MM.1S (cell line): ENCODE results near the gene APOM.

Source experiments
- DNase-seq: peaks from one replicate; pipeline ENCODE4 v3.0.0-alpha.2; 2015
- H2AFZ ChIP-seq: fragments of 300-600 bp; sonication (generic); 2 replicates; pipeline ENCODE4 v1.6.0; 2016; ENCODE audit warnings: antibody characterized with exemption, low read length
- H3F3A ChIP-seq: fragments of 300-600 bp; sonication (generic); 2 replicates; pipeline ENCODE4 v1.6.1; 2016; ENCODE audit warnings: mild to moderate bottlenecking, antibody characterized with exemption, low read length, moderate library complexity, mixed read lengths; ENCODE audit not compliant: insufficient read depth
- H3K27ac ChIP-seq: fragments of 300-600 bp; sonication (generic); 2 replicates; pipeline ENCODE4 v1.5.1; 2016; ENCODE audit warnings: mild to moderate bottlenecking, low read length
- H3K27me3 ChIP-seq: fragments of 300-600 bp; sonication (generic); replicated peaks from 2 replicates; pipeline ENCODE4 v1.6.0; 2016; ENCODE audit warnings: low read length; ENCODE audit not compliant: insufficient read depth
- H3K36me3 ChIP-seq: fragments of 300-600 bp; sonication (generic); replicated peaks from 2 replicates; pipeline ENCODE4 v1.6.1; 2016; ENCODE audit warnings: mild to moderate bottlenecking, low read length, mixed read lengths; ENCODE audit not compliant: insufficient read depth
- H3K4me1 ChIP-seq: fragments of 300-600 bp; sonication (generic); 2 replicates; pipeline ENCODE4 v1.6.1; 2016; ENCODE audit warnings: low read length, mixed read lengths
- H3K4me2 ChIP-seq: fragments of 300-600 bp; sonication (generic); 2 replicates; pipeline ENCODE4 v1.6.0; 2016; ENCODE audit warnings: low read depth, low read length
- H3K4me3 ChIP-seq: fragments of 300-600 bp; sonication (generic); 2 replicates; pipeline ENCODE4 v1.5.1; 2016; ENCODE audit warnings: low read length, mixed read lengths
- H3K79me2 ChIP-seq: fragments of 300-600 bp; sonication (generic); 2 replicates; pipeline ENCODE4 v1.6.1; 2016; ENCODE audit warnings: mixed run types, low read length, mixed read lengths
- H3K9ac ChIP-seq: fragments of 300-600 bp; sonication (generic); 2 replicates; pipeline ENCODE4 v1.6.1; 2016; ENCODE audit warnings: low read length, mixed read lengths
- H3K9me2 ChIP-seq: fragments of 300-600 bp; sonication (generic); replicated peaks from 2 replicates; pipeline ENCODE4 v1.6.1; 2016; ENCODE audit warnings: mild to moderate bottlenecking, low read length, mixed read lengths; ENCODE audit not compliant: insufficient read depth
- H3K9me3 ChIP-seq: fragments of 300-600 bp; sonication (generic); replicated peaks from 2 replicates; pipeline ENCODE4 v1.6.1; 2016; ENCODE audit warnings: mild to moderate bottlenecking, low read length, mixed read lengths; ENCODE audit not compliant: insufficient read depth
- H4K20me1 ChIP-seq: fragments of 300-600 bp; sonication (generic); 2 replicates; pipeline ENCODE4 v1.6.1; 2016; ENCODE audit warnings: mild to moderate bottlenecking, low read length, moderate library complexity, mixed read lengths; ENCODE audit not compliant: insufficient read depth
- EZH2 ChIP-seq: fragments of 300-600 bp; sonication (generic); optimal IDR thresholded peaks from 2 replicates; pipeline ENCODE3; 2017; ENCODE audit warnings: low read depth, mild to moderate bottlenecking, antibody characterized with exemption, low read length, mixed read lengths
- EZH2phosphoT487 ChIP-seq: fragments of 300-600 bp; sonication (generic); IDR thresholded peaks from 2 replicates; pipeline ENCODE4 v1.6.1; 2018; ENCODE audit warnings: antibody characterized with exemption, low read length
- TF ChIP-seq, protein P1 (sequence below): fragments of 300-600 bp; sonication (generic); IDR thresholded peaks from 2 replicates; pipeline ENCODE4 v1.5.1; 2016; ENCODE audit warnings: antibody characterized with exemption, low read length, mixed read lengths

Gene APOM

DNA sequence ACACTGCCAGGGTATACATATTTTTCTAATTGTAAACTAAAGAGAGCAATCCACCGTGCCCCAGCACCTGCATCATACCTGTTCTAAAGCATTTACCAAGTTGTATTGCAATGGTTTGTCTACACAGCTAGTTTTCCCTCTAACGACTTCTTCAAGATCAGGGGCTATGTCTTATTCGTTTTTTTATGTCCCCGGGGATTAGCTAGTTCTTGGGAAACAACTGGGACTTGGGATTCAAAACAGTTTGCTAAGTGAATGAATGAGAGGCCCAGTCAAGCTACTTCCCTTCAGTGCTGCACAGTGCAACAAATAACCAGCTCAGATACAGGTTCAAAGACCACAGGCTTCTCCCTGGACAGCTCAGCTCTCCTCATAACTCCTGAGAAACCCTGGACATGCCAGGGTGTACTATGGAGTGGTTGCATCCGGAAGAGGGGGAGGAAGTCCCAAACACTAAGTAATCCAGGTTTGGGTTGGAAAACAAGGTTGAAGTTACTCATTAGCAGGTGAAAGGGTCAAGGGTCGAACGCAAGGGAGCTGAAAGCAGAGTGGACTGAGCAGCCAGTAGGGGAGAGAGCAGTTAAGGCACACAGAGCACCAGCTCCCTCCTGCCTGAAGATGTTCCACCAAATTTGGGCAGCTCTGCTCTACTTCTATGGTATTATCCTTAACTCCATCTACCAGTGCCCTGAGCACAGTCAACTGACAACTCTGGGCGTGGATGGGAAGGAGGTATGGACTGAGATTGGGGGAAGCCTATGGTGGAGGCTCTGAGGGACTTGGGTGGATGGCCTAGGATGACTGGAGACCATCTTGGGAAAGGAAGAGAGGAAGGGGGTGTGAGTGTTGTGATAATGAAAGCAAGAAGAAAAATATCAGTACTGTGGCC lies at the start of gene APOM:
TSS of gene APOM (plus strand) at position 546 of the 889 bp plus-strand sequence. CDS start at position 619, 73 bp downstream.
- no peaks in the 10 kb centered on the region for H3K9me2 ChIP-seq
- no peak for DNase-seq
- no peaks in the 10 kb centered on the region for H3K36me3 ChIP-seq
- no peak within 1 kb of the TSS for H3K4me2 ChIP-seq
- H3K27ac ChIP-seq, result no peak within 1 kb of the TSS
- H3K4me3 ChIP-seq, result no peak within 1 kb of the TSS
- no peak within 1 kb of the TSS for H3K9ac ChIP-seq
- peaks cover 47% of the 10 kb centered on the region for H3K79me2 ChIP-seq
- H3F3A ChIP-seq, result peaks cover 11% of the 10 kb centered on the region
- no peaks in the 10 kb centered on the region for H3K27me3 ChIP-seq
- H4K20me1 ChIP-seq, result no peaks in the 10 kb centered on the region
- TF ChIP-seq EZH2phosphoT487 (no peak), EZH2 (no peak)
- TF ChIP-seq, protein P1, sequence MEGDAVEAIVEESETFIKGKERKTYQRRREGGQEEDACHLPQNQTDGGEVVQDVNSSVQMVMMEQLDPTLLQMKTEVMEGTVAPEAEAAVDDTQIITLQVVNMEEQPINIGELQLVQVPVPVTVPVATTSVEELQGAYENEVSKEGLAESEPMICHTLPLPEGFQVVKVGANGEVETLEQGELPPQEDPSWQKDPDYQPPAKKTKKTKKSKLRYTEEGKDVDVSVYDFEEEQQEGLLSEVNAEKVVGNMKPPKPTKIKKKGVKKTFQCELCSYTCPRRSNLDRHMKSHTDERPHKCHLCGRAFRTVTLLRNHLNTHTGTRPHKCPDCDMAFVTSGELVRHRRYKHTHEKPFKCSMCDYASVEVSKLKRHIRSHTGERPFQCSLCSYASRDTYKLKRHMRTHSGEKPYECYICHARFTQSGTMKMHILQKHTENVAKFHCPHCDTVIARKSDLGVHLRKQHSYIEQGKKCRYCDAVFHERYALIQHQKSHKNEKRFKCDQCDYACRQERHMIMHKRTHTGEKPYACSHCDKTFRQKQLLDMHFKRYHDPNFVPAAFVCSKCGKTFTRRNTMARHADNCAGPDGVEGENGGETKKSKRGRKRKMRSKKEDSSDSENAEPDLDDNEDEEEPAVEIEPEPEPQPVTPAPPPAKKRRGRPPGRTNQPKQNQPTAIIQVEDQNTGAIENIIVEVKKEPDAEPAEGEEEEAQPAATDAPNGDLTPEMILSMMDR, result no peak
- peaks cover 12% of the 10 kb centered on the region; the same call in 1 of the 2 replicates for H3K4me1 ChIP-seq
- H3K9me3 ChIP-seq, result no peaks in the 10 kb centered on the region
- H2AFZ ChIP-seq, result no peak within 1 kb of the TSS

DNA sequence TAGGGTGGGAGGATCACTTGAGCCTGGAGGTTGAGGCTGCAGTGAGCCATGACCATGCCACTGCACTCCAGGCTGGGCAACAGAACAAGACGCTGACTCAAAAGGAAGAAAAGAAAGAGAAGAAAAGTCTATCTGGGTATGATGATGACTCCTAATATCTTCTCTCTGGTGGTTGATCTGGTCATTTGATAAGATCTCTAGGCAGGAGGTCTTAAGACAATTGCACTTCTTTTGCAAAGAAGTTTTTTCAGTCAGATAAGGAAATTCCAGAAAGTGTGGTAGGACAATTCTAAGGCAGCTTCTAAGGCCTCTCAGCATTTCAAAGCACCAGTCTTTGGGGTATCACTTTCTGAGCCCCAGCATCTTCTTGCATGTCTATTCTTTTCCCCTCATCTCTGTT lies 48.4 kb upstream of the APOM start:
- TF ChIP-seq EZH2 (no peak), EZH2phosphoT487 (no peak)
- TF ChIP-seq, protein P1, result no peak
- no peak overlapping the region for H2AFZ ChIP-seq
- no peaks in the 10 kb centered on the region for H3K9me3 ChIP-seq
- no peak for DNase-seq
- no peak overlapping the region for H3K9ac ChIP-seq
- H3K27me3 ChIP-seq, result no peaks in the 10 kb centered on the region
- H3K4me2 ChIP-seq, result no peak overlapping the region
- H3K27ac ChIP-seq, result no peak overlapping the region
- H3K79me2 ChIP-seq, result no peaks in the 10 kb centered on the region
- H4K20me1 ChIP-seq, result no peaks in the 10 kb centered on the region
- no peaks in the 10 kb centered on the region for H3K9me2 ChIP-seq
- H3K4me3 ChIP-seq, result no peak overlapping the region
- H3K4me1 ChIP-seq, result no peaks in the 10 kb centered on the region
- H3F3A ChIP-seq, result no peaks in the 10 kb centered on the region
- H3K36me3 ChIP-seq, result no peaks in the 10 kb centered on the region

DNA sequence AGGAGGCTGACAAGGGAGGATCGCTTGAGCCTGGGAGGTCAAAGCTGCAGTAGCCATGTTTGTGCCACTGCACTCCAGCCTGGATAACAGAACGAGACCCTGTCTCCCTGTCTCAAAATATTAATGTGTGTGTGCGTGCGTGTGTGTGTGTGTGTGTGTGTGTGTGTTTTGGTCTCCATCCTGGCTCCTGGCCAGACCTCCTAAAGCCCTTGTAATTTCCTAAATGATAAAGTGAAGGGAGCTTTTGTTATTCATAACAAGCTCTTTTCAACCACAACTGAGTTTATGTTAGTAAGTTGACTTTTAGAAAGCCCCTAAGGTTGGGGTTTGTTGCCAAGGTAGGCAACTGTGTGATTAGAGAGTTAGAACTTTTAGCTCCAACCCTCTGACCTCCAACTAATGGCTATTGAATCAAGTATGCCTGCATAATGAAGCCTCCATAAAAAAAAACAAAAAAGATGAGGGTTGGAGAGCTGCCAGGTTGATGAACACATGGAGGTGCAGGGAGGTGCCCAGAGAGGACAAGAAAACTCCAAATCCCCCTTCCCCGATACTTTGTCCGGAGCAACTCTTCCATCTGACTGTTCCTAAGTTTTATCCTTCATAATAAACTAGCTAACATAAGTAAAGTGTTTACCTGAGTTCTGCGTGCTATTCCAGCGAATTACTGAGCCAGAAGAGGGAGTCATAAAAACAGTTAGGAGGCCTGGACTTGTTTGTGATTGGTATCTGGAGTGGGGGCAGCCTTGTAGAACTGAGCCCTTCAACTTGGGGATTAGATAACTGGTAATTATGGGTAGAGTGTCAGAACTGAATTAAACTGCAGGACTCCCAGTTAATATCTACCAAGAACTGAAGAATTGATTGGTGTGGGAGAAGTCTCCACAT lies 45.9 kb upstream of the APOM start:
- DNase-seq, result no peak
- Histone ChIP-seq H3K79me2 (no peaks in the 10 kb centered on the region), H3K9me3 (no peaks in the 10 kb centered on the region), H3K4me1 (peaks cover 7% of the 10 kb centered on the region), H2AFZ (no peak overlapping the region), H3K4me3 (no peak overlapping the region), H3K4me2 (no peak overlapping the region), H3K9ac (no peak overlapping the region), H3K36me3 (no peaks in the 10 kb centered on the region), H4K20me1 (no peaks in the 10 kb centered on the region), H3K27me3 (no peaks in the 10 kb centered on the region), H3K27ac (no peak overlapping the region), H3K9me2 (no peaks in the 10 kb centered on the region), H3F3A (peaks cover 3% of the 10 kb centered on the region; the same call in 1 of the 2 replicates)
- TF ChIP-seq EZH2phosphoT487 (no peak), EZH2 (no peak)
- TF ChIP-seq, protein P1, result no peak
